ENCODE data around the gene ASPN.

- no peak for TF ChIP-seq CTCF (IDR thresholded peaks at IDR 0.05)
- no peak for TF ChIP-seq POLR2A (IDR thresholded peaks at IDR 0.05)
- no peak for TF ChIP-seq POLR2AphosphoS5 (IDR thresholded peaks at IDR 0.05)
- no peak for TF ChIP-seq EP300 (IDR thresholded peaks at IDR 0.05; ENCODE audit: low read depth)
These were observed 48.6 kb upstream of the ASPN start for GRCh38 chr9:92530893-92531292.

Measured in transverse colon (tissue), 4 donors.